ENCODE data around the gene CTNNA3.

The CTNNA3 gene

DNA sequence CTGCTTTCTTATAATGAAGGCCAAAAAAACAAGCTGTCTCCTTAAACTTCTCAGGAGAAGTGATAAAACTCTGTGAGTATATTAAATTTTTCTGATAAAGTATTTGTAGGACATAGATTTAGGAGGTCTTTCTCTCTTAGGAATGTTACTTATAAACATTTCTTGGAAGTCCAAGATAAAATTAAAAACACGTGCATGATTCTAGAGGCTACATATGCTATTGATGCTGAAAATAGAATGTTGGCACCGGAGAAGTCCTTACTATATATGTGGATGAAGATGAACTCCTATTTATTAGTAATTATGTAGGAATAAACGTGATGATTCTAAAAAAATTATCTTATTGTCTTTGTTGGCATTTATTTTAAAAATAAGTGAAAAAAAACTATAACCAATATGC lies 1011.4 kb downstream of the CTNNA3 start:
- H3K9ac ChIP-seq = no peak overlapping the region
- H3K4me2 ChIP-seq (ENCODE audit: low read length) = no peak overlapping the region
- H3K36me3 ChIP-seq (ENCODE audit: control insufficient read depth, insufficient read depth, low read length) = no peaks in the 10 kb centered on the region
- no peak overlapping the region for H3K27ac ChIP-seq
- no peaks in the 10 kb centered on the region for H3K79me2 ChIP-seq
- TF ChIP-seq, protein P1, sequence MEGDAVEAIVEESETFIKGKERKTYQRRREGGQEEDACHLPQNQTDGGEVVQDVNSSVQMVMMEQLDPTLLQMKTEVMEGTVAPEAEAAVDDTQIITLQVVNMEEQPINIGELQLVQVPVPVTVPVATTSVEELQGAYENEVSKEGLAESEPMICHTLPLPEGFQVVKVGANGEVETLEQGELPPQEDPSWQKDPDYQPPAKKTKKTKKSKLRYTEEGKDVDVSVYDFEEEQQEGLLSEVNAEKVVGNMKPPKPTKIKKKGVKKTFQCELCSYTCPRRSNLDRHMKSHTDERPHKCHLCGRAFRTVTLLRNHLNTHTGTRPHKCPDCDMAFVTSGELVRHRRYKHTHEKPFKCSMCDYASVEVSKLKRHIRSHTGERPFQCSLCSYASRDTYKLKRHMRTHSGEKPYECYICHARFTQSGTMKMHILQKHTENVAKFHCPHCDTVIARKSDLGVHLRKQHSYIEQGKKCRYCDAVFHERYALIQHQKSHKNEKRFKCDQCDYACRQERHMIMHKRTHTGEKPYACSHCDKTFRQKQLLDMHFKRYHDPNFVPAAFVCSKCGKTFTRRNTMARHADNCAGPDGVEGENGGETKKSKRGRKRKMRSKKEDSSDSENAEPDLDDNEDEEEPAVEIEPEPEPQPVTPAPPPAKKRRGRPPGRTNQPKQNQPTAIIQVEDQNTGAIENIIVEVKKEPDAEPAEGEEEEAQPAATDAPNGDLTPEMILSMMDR (IDR thresholded peaks at IDR 0.05) = no peak
- no peaks in the 10 kb centered on the region for H3K9me3 ChIP-seq (ENCODE audit: control insufficient read depth, low read length)
- H3K4me3 ChIP-seq (ENCODE audit: low read depth, low read length) = no peak overlapping the region
- no peak overlapping the region for H2AFZ ChIP-seq
- H3K27me3 ChIP-seq (ENCODE audit: control insufficient read depth, insufficient read depth, low read length) = no peaks in the 10 kb centered on the region
- no peaks in the 10 kb centered on the region for H3K4me1 ChIP-seq

DNA sequence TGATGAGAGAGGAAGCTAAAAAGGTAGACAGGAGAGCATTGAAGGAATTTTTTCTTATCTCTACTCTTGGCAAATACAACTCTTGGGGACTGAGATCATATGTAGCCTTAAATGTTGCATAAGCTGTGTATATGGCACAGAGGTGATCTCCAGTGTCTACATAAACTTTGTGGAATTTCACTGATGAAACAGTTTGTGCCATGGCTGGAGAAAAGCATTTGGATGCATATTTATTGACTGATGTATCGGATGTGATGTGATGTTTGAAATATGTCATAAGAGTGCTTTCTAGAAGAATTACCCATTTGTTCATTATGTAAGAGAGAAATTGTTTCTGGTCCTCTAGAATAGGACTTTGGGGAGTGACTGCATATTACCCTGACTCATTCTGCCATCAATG lies 1015.1 kb downstream of the CTNNA3 start:
- no peak overlapping the region for H2AFZ ChIP-seq
- no peaks in the 10 kb centered on the region for H3K9me3 ChIP-seq (ENCODE audit: control insufficient read depth, low read length)
- H3K4me2 ChIP-seq (ENCODE audit: low read length) = no peak overlapping the region
- H3K79me2 ChIP-seq = no peaks in the 10 kb centered on the region
- H3K4me1 ChIP-seq = no peaks in the 10 kb centered on the region
- TF ChIP-seq, protein P1 (IDR thresholded peaks at IDR 0.05) = no peak
- H3K27me3 ChIP-seq (ENCODE audit: control insufficient read depth, insufficient read depth, low read length) = no peaks in the 10 kb centered on the region
- H3K27ac ChIP-seq = no peak overlapping the region
- H3K36me3 ChIP-seq (ENCODE audit: control insufficient read depth, insufficient read depth, low read length) = no peaks in the 10 kb centered on the region
- no peak overlapping the region for H3K4me3 ChIP-seq (ENCODE audit: low read depth, low read length)
- no peak overlapping the region for H3K9ac ChIP-seq

DNA sequence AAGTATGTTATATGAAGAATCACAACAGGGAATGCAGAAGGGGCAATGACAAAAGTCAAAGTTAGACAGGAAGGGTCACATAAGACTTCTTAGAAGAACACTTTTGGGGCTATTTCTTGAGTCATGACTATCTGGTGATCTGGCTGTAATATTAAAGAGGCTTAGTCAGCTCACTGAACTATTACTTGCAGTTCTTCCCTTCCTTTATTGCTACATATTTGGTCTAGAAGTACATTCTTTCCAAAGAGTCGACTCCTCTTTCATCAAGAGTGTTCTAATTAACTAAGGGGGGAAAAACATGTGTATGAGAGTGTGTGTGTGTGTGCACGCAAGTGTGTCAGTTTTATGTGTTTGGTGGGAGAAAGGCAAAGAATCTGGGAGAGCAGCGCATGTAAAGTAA lies 1017.5 kb downstream of the CTNNA3 start:
- H3K4me3 ChIP-seq (ENCODE audit: low read depth, low read length) = no peak overlapping the region
- no peaks in the 10 kb centered on the region for H3K79me2 ChIP-seq
- no peaks in the 10 kb centered on the region for H3K9me3 ChIP-seq (ENCODE audit: control insufficient read depth, low read length)
- H2AFZ ChIP-seq = no peak overlapping the region
- H3K27me3 ChIP-seq (ENCODE audit: control insufficient read depth, insufficient read depth, low read length) = no peaks in the 10 kb centered on the region
- no peaks in the 10 kb centered on the region for H3K36me3 ChIP-seq (ENCODE audit: control insufficient read depth, insufficient read depth, low read length)
- TF ChIP-seq, protein P1 (IDR thresholded peaks at IDR 0.05) = no peak
- H3K4me1 ChIP-seq = no peaks in the 10 kb centered on the region
- no peak overlapping the region for H3K4me2 ChIP-seq (ENCODE audit: low read length)
- H3K9ac ChIP-seq = no peak overlapping the region
- no peak overlapping the region for H3K27ac ChIP-seq

DNA sequence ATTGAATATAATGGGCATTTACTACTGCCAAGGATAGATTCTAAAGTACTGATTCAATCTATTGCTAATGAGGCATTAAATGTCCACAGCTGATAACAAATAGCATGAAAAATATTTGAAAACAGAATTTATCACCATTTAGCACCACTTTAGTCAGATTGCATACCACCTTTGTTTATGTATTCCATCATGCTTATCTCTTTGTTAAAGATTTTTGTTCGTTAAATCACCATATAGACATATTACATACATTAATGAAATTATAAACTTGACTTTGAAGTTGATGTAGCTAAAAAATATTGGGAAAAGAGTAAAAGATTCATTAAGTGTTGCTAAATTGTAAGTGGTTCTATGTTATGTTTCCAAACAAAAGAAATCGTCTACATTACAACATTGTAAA lies 1022.9 kb downstream of the CTNNA3 start:
- Histone ChIP-seq H3K4me2 (ENCODE audit: low read length) (no peak overlapping the region), H3K4me3 (ENCODE audit: low read depth, low read length) (no peak overlapping the region), H3K27me3 (ENCODE audit: control insufficient read depth, insufficient read depth, low read length) (no peaks in the 10 kb centered on the region), H3K79me2 (no peaks in the 10 kb centered on the region), H2AFZ (no peak overlapping the region), H3K9ac (no peak overlapping the region), H3K9me3 (ENCODE audit: control insufficient read depth, low read length) (no peaks in the 10 kb centered on the region), H3K27ac (no peak overlapping the region), H3K36me3 (ENCODE audit: control insufficient read depth, insufficient read depth, low read length) (no peaks in the 10 kb centered on the region), H3K4me1 (no peaks in the 10 kb centered on the region)
- TF ChIP-seq, protein P1 (IDR thresholded peaks at IDR 0.05) = no peak

DNA sequence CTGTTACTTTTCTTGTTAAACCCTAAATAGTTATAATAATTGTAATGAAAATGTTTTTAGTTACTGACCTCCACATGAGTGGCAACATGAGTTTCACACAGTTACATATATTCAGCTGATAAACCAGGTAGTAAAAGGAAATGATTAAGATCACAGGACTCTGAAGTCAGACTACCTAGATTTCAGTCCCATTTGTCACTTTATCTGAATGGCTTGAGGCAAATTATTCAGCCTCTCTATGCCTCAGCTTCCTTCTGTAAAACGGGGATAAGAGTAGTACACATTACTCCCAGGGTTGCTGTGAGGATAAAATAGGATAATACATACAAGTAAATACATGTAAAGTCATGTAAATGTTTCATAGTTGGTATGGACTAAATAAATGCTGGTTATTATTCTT lies 1024.4 kb downstream of the CTNNA3 start:
- H3K9me3 ChIP-seq (ENCODE audit: control insufficient read depth, low read length) = no peaks in the 10 kb centered on the region
- H3K36me3 ChIP-seq (ENCODE audit: control insufficient read depth, insufficient read depth, low read length) = no peaks in the 10 kb centered on the region
- H3K4me1 ChIP-seq = no peaks in the 10 kb centered on the region
- H3K27ac ChIP-seq = no peak overlapping the region
- H3K9ac ChIP-seq = no peak overlapping the region
- no peaks in the 10 kb centered on the region for H3K27me3 ChIP-seq (ENCODE audit: control insufficient read depth, insufficient read depth, low read length)
- H2AFZ ChIP-seq = no peak overlapping the region
- no peak overlapping the region for H3K4me3 ChIP-seq (ENCODE audit: low read depth, low read length)
- no peak overlapping the region for H3K4me2 ChIP-seq (ENCODE audit: low read length)
- no peaks in the 10 kb centered on the region for H3K79me2 ChIP-seq
- TF ChIP-seq, protein P1 (IDR thresholded peaks at IDR 0.05) = no peak

All from parathyroid adenoma (tissue), 2 donors.